IMR-90 (cell line): ENCODE measurements around the gene RNF144B. TPM values are rescaled to one million over a fixed set of nuclear protein-coding genes. Genes with fewer than 3 reads are reported as not detected.

Experiments used
- ATAC-seq: fragments of 200-7000 bp; cut with Tn5 transposase; 2 replicates; pipeline ENCODE4 v1.9.1; 2020; ENCODE audit warnings: low read depth, mild to moderate bottlenecking, moderate library complexity
- BruUV-seq: library from RNA; stranded (reverse); fragments of 400-500 nt; replicated peaks from 2 replicates; lab custom pipeline; 2021; lab: Mats Ljungman, UMichigan
- CTCF ChIA-PET: fragments of 300-600 bp; formaldehyde crosslinking; extraction: SDS; loops from one replicate; lab custom pipeline; 2021; ENCODE audit warnings: antibody characterized with exemption; lab: Yijun Ruan, JAX
- POLR2A ChIA-PET: fragments of 300-600 bp; sonication (Branson Sonifier 250); formaldehyde crosslinking; loops from one replicate; lab custom pipeline; 2022; ENCODE audit warnings: antibody characterized with exemption; ENCODE audit not compliant: unreplicated experiment; lab: Charles Lee
- DNase-seq: peaks from one replicate; pipeline ENCODE4 v3.0.0; 2013
- H2AFZ ChIP-seq: replicated peaks from 2 replicates; pipeline ENCODE3; 2013; ENCODE audit warnings: low read length, mild to moderate bottlenecking; ENCODE audit not compliant: poor library complexity
- H2AK5ac ChIP-seq: 2 replicates; pipeline ENCODE4 v1.6.1; 2013; ENCODE audit warnings: low read depth, low read length, inconsistent platforms
- H2AK9ac ChIP-seq: replicated peaks from 2 replicates; pipeline ENCODE3; 2013; ENCODE audit warnings: mild to moderate bottlenecking, low read depth, low read length, moderate library complexity; ENCODE audit not compliant: poor library complexity
- H2BK120ac ChIP-seq: 2 replicates; pipeline ENCODE4 v1.6.1; 2013; ENCODE audit warnings: low read depth, low read length, inconsistent platforms
- H2BK15ac ChIP-seq: 3 replicates; pipeline ENCODE4 v1.6.1; 2013; ENCODE audit warnings: low read depth, low read length, inconsistent platforms
- H2BK20ac ChIP-seq: 2 replicates; pipeline ENCODE4 v1.6.1; 2013; ENCODE audit warnings: low read depth, mild to moderate bottlenecking, inconsistent platforms, low read length, moderate library complexity
- H2BK5ac ChIP-seq: 2 replicates; pipeline ENCODE4 v1.6.1; 2013; ENCODE audit warnings: mild to moderate bottlenecking, low read depth, low read length, inconsistent platforms; ENCODE audit not compliant: poor library complexity, severe bottlenecking
- H3K14ac ChIP-seq: replicated peaks from 2 replicates; pipeline ENCODE4 v1.6.1; 2013; ENCODE audit warnings: low read depth, low read length, inconsistent platforms
- H3K18ac ChIP-seq: 2 replicates; pipeline ENCODE4 v1.6.1; 2013; ENCODE audit warnings: low read depth, low read length, control low read depth
- H3K23ac ChIP-seq: 2 replicates; pipeline ENCODE4 v1.6.1; 2013; ENCODE audit warnings: low read depth, low read length, inconsistent platforms
- H3K27ac ChIP-seq: 2 replicates; pipeline ENCODE4 v1.5.1; 2013; ENCODE audit warnings: mild to moderate bottlenecking, control low read depth, low read length; ENCODE audit not compliant: insufficient read depth
- H3K27me3 ChIP-seq: 2 replicates; pipeline ENCODE4 v1.6.1; 2013; ENCODE audit warnings: low read length; ENCODE audit not compliant: control insufficient read depth, insufficient read depth
- H3K36me3 ChIP-seq: 2 replicates; pipeline ENCODE4 v1.6.1; 2013; ENCODE audit warnings: low read length, mixed read lengths; ENCODE audit not compliant: control insufficient read depth, insufficient read depth
- H3K4ac ChIP-seq: 2 replicates; pipeline ENCODE4 v1.6.1; 2013; ENCODE audit warnings: low read depth, low read length, inconsistent platforms
- H3K4me1 ChIP-seq: 2 replicates; pipeline ENCODE4 v1.6.1; 2013; ENCODE audit warnings: low read length, mixed read lengths; ENCODE audit not compliant: control insufficient read depth, insufficient read depth
- H3K4me2 ChIP-seq: 2 replicates; pipeline ENCODE4 v1.6.1; 2013; ENCODE audit warnings: low read depth, mild to moderate bottlenecking, control low read depth, low read length, moderate library complexity
- H3K4me3 ChIP-seq: 2 replicates; pipeline ENCODE4 v1.5.1; 2013; ENCODE audit warnings: low read depth, mild to moderate bottlenecking, control low read depth, low read length, moderate library complexity; ENCODE audit not compliant: insufficient read depth
- H3K56ac ChIP-seq: 2 replicates; pipeline ENCODE4 v1.6.1; 2013; ENCODE audit warnings: low read length, inconsistent platforms; ENCODE audit not compliant: insufficient read depth; ENCODE audit errors: extremely low read depth
- H3K79me1 ChIP-seq, 2 experiments: 2 replicates each; pipeline ENCODE4 v1.6.1; 2013; ENCODE audit warnings: low read length in 2 of 2, inconsistent platforms in 1 of 2, low read depth in 1 of 2
- H3K9ac ChIP-seq: 2 replicates; pipeline ENCODE4 v1.6.1; 2013; ENCODE audit warnings: low read depth, low read length, control low read depth
- H3K9me1 ChIP-seq: 2 replicates; pipeline ENCODE4 v1.6.1; 2013; ENCODE audit warnings: low read length, inconsistent platforms; ENCODE audit not compliant: insufficient read depth
- H3K9me3 ChIP-seq: 2 replicates; pipeline ENCODE4 v1.6.1; 2013; ENCODE audit warnings: low read length; ENCODE audit not compliant: control insufficient read depth, insufficient read depth
- H4K20me1 ChIP-seq: 2 replicates; pipeline ENCODE4 v1.6.1; 2013; ENCODE audit warnings: low read length, inconsistent platforms; ENCODE audit not compliant: insufficient read depth
- H4K5ac ChIP-seq: 2 replicates; pipeline ENCODE4 v1.6.1; 2013; ENCODE audit warnings: mild to moderate bottlenecking, low read depth, low read length, control low read depth
- H4K8ac ChIP-seq, 2 experiments: 2 replicates each; pipeline ENCODE4 v1.6.1; 2013; ENCODE audit warnings: low read depth in 2 of 2, low read length in 2 of 2, control low read depth in 1 of 2, inconsistent platforms in 1 of 2
- H4K91ac ChIP-seq: 2 replicates; pipeline ENCODE4 v1.6.1; 2013; ENCODE audit warnings: low read depth, low read length, inconsistent platforms; ENCODE audit not compliant: insufficient read depth
- CEBPB ChIP-seq: IDR thresholded peaks from 2 replicates; pipeline ENCODE4 v1.6.1; 2012; ENCODE audit warnings: low read depth, low read length, improper control_type of control experiment
- CTCF ChIP-seq: conservative IDR thresholded peaks from 2 replicates; pipeline ENCODE4 v1.5.1; 2012; ENCODE audit warnings: mild to moderate bottlenecking, low read depth, low read length, improper control_type of control experiment
- ELK1 ChIP-seq: fragments of 150-350 bp; IDR thresholded peaks from 2 replicates; pipeline ENCODE4 v1.6.1; 2016; ENCODE audit warnings: low read depth, mild to moderate bottlenecking, low read length, moderate library complexity, borderline replicate concordance
- FOS ChIP-seq: fragments of 150-350 bp; IDR thresholded peaks from 2 replicates; pipeline ENCODE4 v1.6.1; 2016; ENCODE audit warnings: low read depth, low read length
- RAD21 ChIP-seq: IDR thresholded peaks from 2 replicates; pipeline ENCODE4 v1.6.1; 2012; ENCODE audit warnings: low read length, improper control_type of control experiment
- RCOR1 ChIP-seq: IDR thresholded peaks from 2 replicates; pipeline ENCODE4 v1.6.1; 2012; ENCODE audit warnings: mild to moderate bottlenecking, low read length, improper control_type of control experiment; ENCODE audit not compliant: insufficient replicate concordance
- SMC3 ChIP-seq: fragments of 150-350 bp; IDR thresholded peaks from 2 replicates; pipeline ENCODE4 v1.6.1; 2016; ENCODE audit warnings: low read depth, mild to moderate bottlenecking, antibody characterized with exemption, low read length, moderate library complexity
- WGBS, 2 experiments: methylation state at CpG; one replicate each; pipeline versions ENCODE4 v1.1.5 to v1.1.7; 2013; ENCODE audit warnings: missing lambda C conversion rate in 2 of 2; ENCODE audit not compliant: insufficient read length in 1 of 2; ENCODE audit errors: extremely low coverage in 2 of 2; 5-methylcytosine and 5-hydroxymethylcytosine counted together
- dilution Hi-C: fragments of 300-500 bp; cut with HindIII; formaldehyde crosslinking; loops from one replicate; pipeline ENCODE4 v1.14.3; 2018; ENCODE audit warnings: low sequenced_read_pairs; ENCODE audit not compliant: unreplicated experiment
- in situ Hi-C: fragments of 300-500 bp; cut with MboI; formaldehyde crosslinking; loops from 3 replicates; pipeline ENCODE4 v1.14.3; 2019; ENCODE audit warnings: low sequenced_read_pairs, inconsistent platforms, mixed read lengths
- intact Hi-C: fragments of 100-400 bp; cut with micrococcal nuclease; formaldehyde crosslinking; loops from 2 replicates; pipeline ENCODE4 v1.10.0; 2022
- polyA plus RNA-seq, 3 experiments: library from polyadenylated mRNA; depleted of rRNA; stranded (reverse); fragments of >200 nt; gene quantifications; 2 replicates each; pipeline ENCODE4 v1.2.3, GENCODE V29; 2012; ENCODE audit warnings: low replicate concordance in 1 of 3
- total RNA-seq: library from RNA; depleted of rRNA; stranded (reverse); fragments of >200 nt; gene quantifications from 2 replicates; pipeline ENCODE4 v1.2.3, GENCODE V29; 2012

RNF144B gene
- total and polyA plus RNA-seq, 2 of the 4 experiments (the other 2 are of a cell fraction) = 0.44 to 2.7 TPM

- POLR2A ChIA-PET = interaction anchor here (0.6 kb wide), 1 partner anchor 11 kb away, joined by 3 read pairs; no protein-coding TSS in a partner anchor
These were observed 67.3 kb downstream of the RNF144B start for GRCh38 chr6:18454446-18454845.

More at GRCh38 chr6:18454446-18454845, 67.3 kb downstream of the RNF144B start:
- H3K23ac ChIP-seq = no peak overlapping the region
- no peak overlapping the region for H4K8ac ChIP-seq
- intact Hi-C loops = no loop called here
- no peaks in the 10 kb centered on the region for H3K36me3 ChIP-seq
- H3K56ac ChIP-seq = no peak overlapping the region
- ATAC-seq = no peak
- no peak overlapping the region for H2AK5ac ChIP-seq
- no peak overlapping the region for H2BK120ac ChIP-seq
- 72% methylated on average over 3 of the region's 4 CpGs; no CpG with 5 or more reads in 1 of the 2 experiments for WGBS, 2 experiments
- no TSS peak for BruUV-seq
- CTCF ChIA-PET = no interaction called here
- no peak overlapping the region for H3K14ac ChIP-seq
- no peak overlapping the region for H2BK5ac ChIP-seq
- TF ChIP-seq CTCF = no peak
- no peak for TF ChIP-seq SMC3
- TF ChIP-seq ELK1 = no peak
- TF ChIP-seq FOS = no peak
- TF ChIP-seq CEBPB = no peak
- no peak for TF ChIP-seq RCOR1
- no peak for TF ChIP-seq RAD21
- no peak overlapping the region for H3K4me2 ChIP-seq
- in situ Hi-C loops = no loop called here
- no peaks in the 10 kb centered on the region for H4K20me1 ChIP-seq
- dilution Hi-C loops = no loop called here
- no peak overlapping the region for H2BK15ac ChIP-seq
- DNase-seq = no peak
- no peak overlapping the region for H2AFZ ChIP-seq
- no peak overlapping the region for H3K4ac ChIP-seq
- H4K91ac ChIP-seq = no peak overlapping the region
- no peaks in the 10 kb centered on the region; the same call in 1 of the 2 replicates for H3K9me3 ChIP-seq
- H2BK20ac ChIP-seq = no peak overlapping the region
- H3K9ac ChIP-seq = no peak overlapping the region
- no peak overlapping the region for H3K18ac ChIP-seq
- no peak overlapping the region for H3K27ac ChIP-seq
- H3K27me3 ChIP-seq = peaks cover under 1% of the 10 kb centered on the region; the same call in 1 of the 2 replicates
- H2AK9ac ChIP-seq = no peak overlapping the region
- no peaks in the 10 kb centered on the region for H3K4me1 ChIP-seq
- no peaks in the 10 kb centered on the region for H3K79me1 ChIP-seq
- H4K5ac ChIP-seq = no peak overlapping the region
- no peaks in the 10 kb centered on the region for H3K9me1 ChIP-seq
- no peak overlapping the region for H3K4me3 ChIP-seq
